Adrenal gland (tissue), 12 donors: ENCODE measurements around the gene WASHC4. TPM values are rescaled to one million over a fixed set of nuclear protein-coding genes. Genes with fewer than 3 reads are reported as not detected.

Experiments
- DNase-seq, 7 donors: peaks; one replicate each; pipeline ENCODE4 v3.0.0-alpha.2; 2019 to 2020
- H3K27ac ChIP-seq, 5 donors: fragments of 200-600 bp; sonication (generic) in 4 of 5; 1 replicate in 3 of 5; 2 replicates in 2 of 5; pipeline versions ENCODE4 v1.5.1 to v1.8.0; 2016 to 2020; ENCODE audit warnings: mild to moderate bottlenecking in 1 of 5
- H3K27me3 ChIP-seq: fragments of 200-600 bp; 2 replicates; pipeline ENCODE4 v1.8.0; 2021
- H3K36me3 ChIP-seq, 2 donors: fragments of 200-600 bp; replicated peaks in 1 of 2; 1 replicate in 1 of 2; 2 replicates in 1 of 2; pipeline versions ENCODE4 v1.5.1 to v1.8.0; 2018 to 2022
- H3K4me1 ChIP-seq, 2 donors: fragments of 200-600 bp; replicated peaks in 1 of 2; 1 replicate in 1 of 2; 2 replicates in 1 of 2; pipeline versions ENCODE4 v1.5.1 to v1.8.0; 2018 to 2021
- H3K4me3 ChIP-seq, 4 donors: fragments of 200-600 bp; sonication (generic) in 3 of 4; one replicate each; pipeline ENCODE4 v1.5.1; 2016 to 2018
- H3K9me3 ChIP-seq, 3 donors: fragments of 200-600 bp; sonication (generic) in 1 of 3; replicated peaks in 1 of 3; 1 replicate in 2 of 3; 2 replicates in 1 of 3; pipeline versions ENCODE4 v1.5.1 to v1.8.0; 2016 to 2021
- POLR2A ChIP-seq, 2 donors: fragments of 450-650 bp; IDR thresholded peaks; one replicate each; pipeline ENCODE4 v1.6.1; 2017; ENCODE audit warnings: antibody characterized with exemption in 2 of 2, mild to moderate bottlenecking in 2 of 2, moderate library complexity in 1 of 2
- WGBS, 4 donors: extraction: QIAGEN DNeasy Blood & Tissue Kit in 2 of 4; methylation state at CpG; one replicate each; pipeline versions ENCODE4 v1.1.5 to v1.1.7; 2013 to 2017; 5-methylcytosine and 5-hydroxymethylcytosine counted together
- intact Hi-C, 2 donors: fragments of 100-400 bp; cut with DNase I; formaldehyde crosslinking; loops; one replicate each; pipeline versions ENCODE4 v1.14.1 to v1.15.0; 2022 to 2023
- polyA plus RNA-seq, 3 donors: library from polyadenylated mRNA; stranded (reverse); fragments of 200-250 nt in 2 of 3; fragments of 350-450 nt in 1 of 3; fragmentation: Illumina TruSeq in 1 of 3; extraction: RNeasy Lipid Tissue Mini Kit (QIAGEN cat#74804) in 1 of 3; gene quantifications; one replicate each; pipeline ENCODE4 v1.2.3, GENCODE V29; 2013 to 2014
- total RNA-seq, 9 donors: library from RNA; depleted of rRNA in 4 of 9; stranded (reverse); fragments of >200 nt in 4 of 9; fragments of 120-200 nt in 1 of 9; fragmentation: NEBNext Ultra II Directional in 1 of 9; extraction: Animal tissue kit (Norgen Biotek cat#: 25700) in 1 of 9; gene quantifications; one replicate each; pipeline versions ENCODE4 v1.1.0 to v1.2.4, GENCODE V29; 2013 to 2023
- TF ChIP-seq, protein P1 (sequence below), 6 experiments: fragments of 450-650 bp in 4 of 6; fragments of 200-600 bp in 2 of 6; sonication (generic) in 1 of 6; IDR thresholded peaks; 1 replicate in 5 of 6; 2 replicates in 1 of 6; pipeline versions ENCODE4 v1.5.1 to v1.8.0; 2016 to 2021; ENCODE audit warnings: antibody characterized with exemption in 6 of 6, mild to moderate bottlenecking in 2 of 6, moderate library complexity in 1 of 6
- donor health status: healthy with polysubstance abuse.
- donor health status: Bipolar disorder and iron deficiency.
- donor health status: DM: yes; HTN: yes; CAD: no.
- donor health status: DM: no; HTN: no; CAD: no.
- donor health status: DM: no; HTN: no; CAD: no.
- donor health status: DM: yes; HTN: yes; CAD: no.

Gene WASHC4
- total and polyA plus RNA-seq, 12 donors: 17.8 to 90.6 (median 52.8) TPM

DNA sequence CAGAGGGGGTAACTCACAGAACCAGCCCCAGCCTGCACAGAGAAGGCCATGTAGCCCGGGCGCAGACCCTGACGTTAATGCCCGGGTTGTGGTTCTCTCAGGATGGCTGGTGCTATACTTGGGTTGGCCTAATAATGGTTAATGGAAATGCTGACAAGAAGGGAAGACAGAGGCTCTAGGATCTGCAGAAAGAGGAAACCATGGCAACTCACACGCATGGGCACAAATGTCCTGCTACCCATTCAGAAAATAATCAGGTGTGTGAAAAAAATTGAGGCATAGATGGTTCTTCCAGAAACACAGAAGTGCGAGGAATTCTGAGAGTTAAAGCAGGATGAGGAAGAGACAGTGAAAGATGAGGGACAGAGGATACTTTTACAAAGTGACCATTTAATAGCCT lies 94.7 kb downstream of the WASHC4 start:
- intact Hi-C loops: no loop called here
- Histone ChIP-seq H3K36me3 (peaks cover 0 to 61% of the 10 kb centered on the region in 2 donors), H3K27ac (no peak overlapping the region), H3K9me3 (no peaks in the 10 kb centered on the region), H3K4me1 (peaks cover 4 to 39% of the 10 kb centered on the region in 2 donors), H3K4me3 (no peak overlapping the region), H3K27me3 (no peaks in the 10 kb centered on the region)
- no peak for TF ChIP-seq POLR2A (IDR thresholded peaks at IDR 0.05)
- TF ChIP-seq, protein P1, sequence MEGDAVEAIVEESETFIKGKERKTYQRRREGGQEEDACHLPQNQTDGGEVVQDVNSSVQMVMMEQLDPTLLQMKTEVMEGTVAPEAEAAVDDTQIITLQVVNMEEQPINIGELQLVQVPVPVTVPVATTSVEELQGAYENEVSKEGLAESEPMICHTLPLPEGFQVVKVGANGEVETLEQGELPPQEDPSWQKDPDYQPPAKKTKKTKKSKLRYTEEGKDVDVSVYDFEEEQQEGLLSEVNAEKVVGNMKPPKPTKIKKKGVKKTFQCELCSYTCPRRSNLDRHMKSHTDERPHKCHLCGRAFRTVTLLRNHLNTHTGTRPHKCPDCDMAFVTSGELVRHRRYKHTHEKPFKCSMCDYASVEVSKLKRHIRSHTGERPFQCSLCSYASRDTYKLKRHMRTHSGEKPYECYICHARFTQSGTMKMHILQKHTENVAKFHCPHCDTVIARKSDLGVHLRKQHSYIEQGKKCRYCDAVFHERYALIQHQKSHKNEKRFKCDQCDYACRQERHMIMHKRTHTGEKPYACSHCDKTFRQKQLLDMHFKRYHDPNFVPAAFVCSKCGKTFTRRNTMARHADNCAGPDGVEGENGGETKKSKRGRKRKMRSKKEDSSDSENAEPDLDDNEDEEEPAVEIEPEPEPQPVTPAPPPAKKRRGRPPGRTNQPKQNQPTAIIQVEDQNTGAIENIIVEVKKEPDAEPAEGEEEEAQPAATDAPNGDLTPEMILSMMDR (IDR thresholded peaks at IDR 0.05): no peak
- 84 to 89% (median 89%) methylated on average over 6 of the region's 6 CpGs for WGBS, 4 donors
- no peak for DNase-seq

DNA sequence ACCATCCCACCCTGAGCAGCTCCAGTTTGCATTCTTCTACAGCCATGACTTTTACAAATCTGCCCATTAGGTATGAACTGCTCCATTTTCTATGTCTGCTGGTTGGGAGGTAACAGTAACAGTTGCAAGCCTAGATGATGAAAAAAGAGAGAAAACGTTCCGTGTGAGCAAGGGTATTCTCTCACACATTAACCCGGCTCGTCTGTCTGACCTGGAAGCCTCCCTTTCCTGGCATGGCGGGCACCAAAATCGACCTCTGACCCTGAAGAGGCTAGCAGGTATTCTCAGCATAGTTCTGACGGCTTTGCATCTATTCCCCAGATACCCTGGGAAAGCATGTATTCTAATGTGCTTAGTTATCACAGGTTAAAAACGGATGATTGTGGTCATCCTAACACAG lies 96.6 kb downstream of the WASHC4 start:
- intact Hi-C loops: no loop called here
- Histone ChIP-seq H3K4me1 (peaks cover 4 to 30% of the 10 kb centered on the region in 2 donors), H3K27me3 (no peaks in the 10 kb centered on the region), H3K4me3 (no peak overlapping the region), H3K36me3 (peaks cover 0 to 61% of the 10 kb centered on the region in 2 donors), H3K9me3 (no peaks in the 10 kb centered on the region), H3K27ac (peak overlapping the region in 4 of 5 donors; percentile 59 to 92 (median 84))
- DNase-seq: no peak
- no peak for TF ChIP-seq POLR2A (IDR thresholded peaks at IDR 0.05)
- TF ChIP-seq, protein P1 (IDR thresholded peaks at IDR 0.05): no peak
- WGBS, 4 donors: 84 to 92% (median 91%) methylated on average over 8 of the region's 8 CpGs

DNA sequence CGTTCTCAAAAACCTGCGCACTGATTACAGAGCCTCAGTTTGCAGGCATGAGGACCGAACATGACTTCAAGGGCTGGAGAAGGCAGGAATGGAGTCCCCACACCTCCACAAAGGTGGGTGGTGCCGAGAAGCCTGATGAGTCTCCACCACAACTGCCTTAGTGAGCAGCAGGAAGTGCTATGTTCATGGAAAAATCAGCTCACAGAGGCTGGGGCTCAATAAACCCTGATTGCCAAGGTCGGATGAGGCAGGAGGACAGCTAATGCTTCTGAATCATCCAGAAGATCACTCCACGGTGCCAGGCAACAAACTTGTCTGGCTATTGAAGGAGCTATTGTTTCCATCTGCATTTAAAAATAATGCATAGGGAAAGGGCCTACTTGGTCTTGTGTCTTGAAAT lies 97.4 kb downstream of the WASHC4 start:
- peak in 1 of 2 donors; percentile 76 for TF ChIP-seq POLR2A (IDR thresholded peaks at IDR 0.05)
- TF ChIP-seq, protein P1 (IDR thresholded peaks at IDR 0.05): no peak
- Histone ChIP-seq H3K27me3 (no peaks in the 10 kb centered on the region), H3K27ac (peak overlapping the region; percentile 59 to 92 (median 79)), H3K36me3 (peaks cover 0 to 68% of the 10 kb centered on the region in 2 donors), H3K9me3 (no peaks in the 10 kb centered on the region), H3K4me1 (peaks cover 4 to 25% of the 10 kb centered on the region in 2 donors), H3K4me3 (no peak overlapping the region)
- 41 to 53% (median 49%) methylated on average over 6 of the region's 6 CpGs for WGBS, 4 donors
- intact Hi-C loops: no loop called here
- DNase-seq: peak; percentile 84 to 95 (median 92)

DNA sequence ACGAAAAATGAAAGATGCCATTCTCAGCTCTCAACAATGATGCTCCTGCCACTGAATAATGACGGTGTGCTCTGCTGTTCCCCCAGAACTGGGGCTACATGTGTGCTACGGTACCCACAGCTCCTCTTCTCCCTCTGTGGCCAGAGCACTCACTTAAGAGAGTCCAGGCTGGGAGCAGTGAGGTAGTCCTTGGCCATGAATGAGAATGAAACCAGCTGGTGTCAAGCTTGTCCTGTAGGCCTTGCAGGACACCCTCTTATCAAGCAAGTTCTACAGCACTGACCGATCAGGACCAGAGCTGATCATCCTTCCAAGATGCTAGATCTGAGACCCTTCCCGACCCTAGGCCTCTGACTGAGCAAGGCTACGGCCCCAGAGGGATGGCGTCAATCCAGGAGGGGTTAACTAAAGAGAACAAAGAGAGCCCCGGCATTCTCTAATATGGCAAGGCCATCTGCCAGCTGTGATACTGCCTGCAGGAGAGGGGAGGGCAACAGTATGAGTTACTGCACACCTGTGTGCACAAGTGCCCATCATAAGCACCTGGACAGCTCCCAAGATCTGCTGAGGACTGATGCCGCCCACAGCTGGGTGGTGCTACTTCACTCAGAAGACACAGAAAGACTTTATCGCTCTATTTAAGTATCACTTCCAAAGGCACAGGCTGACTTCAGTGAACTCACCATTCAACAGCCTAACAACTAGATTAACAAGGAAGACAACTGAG lies 98.0 kb downstream of the WASHC4 start:
- Histone ChIP-seq H3K4me1 (peaks cover 4 to 25% of the 10 kb centered on the region in 2 donors), H3K4me3 (no peak overlapping the region), H3K9me3 (no peaks in the 10 kb centered on the region), H3K27me3 (no peaks in the 10 kb centered on the region), H3K27ac (peak overlapping the region; percentile 33 to 92 (median 79)), H3K36me3 (peaks cover 0 to 69% of the 10 kb centered on the region in 2 donors)
- TF ChIP-seq POLR2A (IDR thresholded peaks at IDR 0.05): no peak
- TF ChIP-seq, protein P1 (IDR thresholded peaks at IDR 0.05): no peak
- intact Hi-C loops: no loop called here
- WGBS, 4 donors: 66 to 79% (median 75%) methylated on average over 7 to 10 of the region's 10 CpGs
- no peak for DNase-seq
